NCI-H1105 (cell line): ENCODE data around the gene TRPM7.

Source experiments
- DNase-seq: peaks from one replicate; lab custom pipeline; 2025; lab: John Stamatoyannopoulos, UW

The TRPM7 gene

DNA sequence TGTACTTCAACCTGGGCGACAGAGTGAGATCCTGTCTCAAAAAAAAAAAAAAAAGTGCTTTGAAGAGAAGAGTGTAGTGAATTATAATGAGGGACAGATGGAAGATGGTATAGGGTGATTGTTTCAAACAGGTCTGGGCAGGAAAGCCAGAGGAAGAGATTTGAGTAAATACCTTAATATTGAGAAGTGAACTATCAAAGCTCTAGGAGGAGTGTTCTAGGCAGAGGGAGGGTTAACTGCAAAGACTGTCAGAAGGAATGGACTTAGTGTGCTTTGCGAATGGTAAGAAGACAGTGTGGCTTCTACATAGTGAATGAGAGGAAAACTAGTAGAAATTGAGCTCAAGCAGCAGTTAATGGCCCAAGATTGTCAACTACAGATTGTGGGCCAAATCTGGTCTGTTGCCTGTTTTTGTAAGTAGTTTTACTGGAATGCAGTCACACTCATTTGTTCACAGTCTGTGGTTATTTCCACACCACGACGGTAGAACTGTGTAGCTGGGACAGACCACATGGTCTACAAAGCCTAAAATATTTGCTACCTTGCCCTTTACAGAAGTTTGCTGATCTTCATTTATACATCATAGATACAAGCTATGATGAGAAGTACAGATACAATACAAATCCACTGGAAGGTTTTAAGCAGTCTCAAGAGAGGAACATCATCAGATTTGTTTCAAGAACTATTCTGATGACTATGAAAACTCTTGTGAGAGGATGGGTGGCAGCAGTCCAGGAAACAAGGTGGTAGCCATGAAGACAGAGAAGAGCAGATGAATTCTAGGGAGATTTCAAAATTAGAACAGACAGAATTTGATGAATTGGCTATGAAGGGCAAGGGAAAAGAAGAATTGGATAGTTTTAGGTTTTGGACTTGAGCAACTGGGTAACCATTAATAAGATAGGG, 123.6 kb downstream of the TRPM7 start:
- no peak for DNase-seq

DNA sequence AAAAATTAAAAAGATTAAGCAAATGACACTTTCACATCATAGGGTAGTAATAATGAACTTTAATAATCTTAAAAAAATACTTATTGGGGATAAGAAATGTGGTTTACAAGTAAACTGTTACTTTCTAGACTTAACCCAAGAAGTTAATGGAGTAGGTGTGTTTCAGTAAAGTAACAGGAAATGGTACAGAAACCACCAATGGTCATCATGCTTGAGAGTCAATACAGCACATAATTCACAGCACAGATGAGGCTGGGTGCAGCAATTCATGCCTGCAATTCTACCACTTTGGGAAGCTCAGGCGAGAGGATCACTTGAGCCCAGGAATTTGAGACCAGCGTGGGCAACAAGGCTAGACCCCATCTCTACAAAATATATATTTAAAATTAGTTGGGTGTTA, 128.6 kb downstream of the TRPM7 start:
- DNase-seq, result no peak

DNA sequence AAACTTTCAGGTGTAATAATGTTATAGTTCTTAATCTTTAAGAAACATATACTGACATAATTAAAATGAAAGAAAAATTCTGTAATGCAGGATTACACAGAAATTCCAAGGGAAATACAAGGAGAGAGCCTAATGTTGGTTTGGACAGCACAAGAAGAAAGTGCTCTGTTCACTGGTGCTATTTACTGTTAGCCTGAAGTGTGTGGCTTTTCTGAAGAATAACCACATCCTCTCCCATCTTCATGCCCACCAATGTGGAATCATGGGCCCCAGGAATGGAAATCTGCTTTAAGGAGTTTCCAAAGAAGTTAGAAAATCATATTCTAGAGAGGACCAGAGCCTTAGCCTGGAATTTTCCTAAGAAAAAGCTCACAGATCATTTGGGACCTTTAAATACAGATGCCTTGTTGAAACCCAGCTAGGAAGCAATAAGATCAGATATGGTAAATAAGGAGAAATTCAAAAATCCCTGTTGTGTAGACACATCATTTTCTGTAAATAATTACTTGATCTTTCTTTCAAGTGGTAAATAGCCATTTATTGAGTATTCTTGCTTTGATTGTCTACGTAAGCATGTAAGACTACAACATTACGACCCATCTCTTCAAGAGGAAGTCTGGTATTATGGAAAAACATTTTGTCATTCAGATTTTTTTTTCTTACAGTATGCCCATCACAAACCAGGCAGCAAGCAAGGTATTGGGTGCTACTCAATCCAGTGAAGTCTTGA, 129.8 kb downstream of the TRPM7 start:
- DNase-seq, result no peak

DNA sequence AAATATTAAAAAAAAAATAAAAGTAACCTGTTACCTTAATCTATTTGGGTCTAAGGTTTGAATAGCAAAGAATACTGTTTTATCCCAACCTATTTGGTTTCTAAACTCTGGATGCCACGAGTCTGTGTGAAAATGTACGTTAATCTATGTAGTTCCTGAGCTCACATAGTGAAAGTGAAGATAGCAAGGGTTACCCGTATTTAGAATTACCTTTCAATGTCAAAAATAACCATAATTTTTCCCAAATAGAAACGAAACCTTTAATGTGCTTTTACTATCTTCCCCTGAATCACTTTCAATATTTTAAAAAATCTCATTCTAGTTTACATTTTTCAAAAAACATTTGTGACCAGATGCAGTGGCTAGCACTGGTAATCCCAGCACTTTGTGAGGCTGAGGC, 134.4 kb downstream of the TRPM7 start:
- no peak for DNase-seq

DNA sequence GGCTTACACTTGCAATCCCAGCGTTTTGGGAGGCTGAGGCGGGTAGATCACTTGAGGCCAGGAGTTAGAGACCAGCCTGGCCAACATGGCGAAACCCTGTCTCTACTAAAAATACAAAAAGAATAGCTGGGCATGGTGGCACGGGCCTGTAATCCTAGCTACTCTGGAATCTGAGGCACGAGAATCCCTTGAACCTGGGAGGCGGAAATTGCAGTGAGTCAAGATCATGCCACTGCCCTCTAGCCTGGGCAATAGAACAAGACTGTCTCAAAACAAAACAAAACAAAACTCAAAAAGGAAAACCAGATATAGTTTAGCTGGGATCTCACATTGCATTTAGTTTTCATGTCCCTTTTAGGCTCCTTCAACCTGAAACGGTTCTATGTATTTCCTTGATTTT, 137.3 kb downstream of the TRPM7 start:
- DNase-seq, result no peak

DNA sequence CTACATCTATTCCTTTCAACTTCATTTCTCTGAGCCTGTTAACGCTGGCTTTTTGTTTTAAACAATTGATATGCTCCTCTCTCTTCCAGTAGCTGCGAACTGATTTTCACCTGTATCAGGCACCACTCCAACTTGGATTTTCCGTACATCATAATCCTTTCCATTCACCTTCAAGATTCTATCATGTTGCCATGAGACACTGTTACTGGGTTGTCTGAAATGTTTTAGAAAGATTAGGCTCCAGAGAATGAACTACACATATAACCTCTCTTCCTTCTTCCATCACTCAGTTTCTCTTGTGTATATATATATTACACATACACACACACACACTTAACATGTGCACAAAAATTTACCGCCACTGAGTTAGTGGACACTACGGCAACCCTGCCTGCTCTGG, 140.0 kb downstream of the TRPM7 start, which contains the start of gene USP50:
Gene USP50 (minus strand): TSS at position 101 of the 400 bp plus-strand sequence. CDS start 141 bp downstream, outside the sequence.
- no peak for DNase-seq

DNA sequence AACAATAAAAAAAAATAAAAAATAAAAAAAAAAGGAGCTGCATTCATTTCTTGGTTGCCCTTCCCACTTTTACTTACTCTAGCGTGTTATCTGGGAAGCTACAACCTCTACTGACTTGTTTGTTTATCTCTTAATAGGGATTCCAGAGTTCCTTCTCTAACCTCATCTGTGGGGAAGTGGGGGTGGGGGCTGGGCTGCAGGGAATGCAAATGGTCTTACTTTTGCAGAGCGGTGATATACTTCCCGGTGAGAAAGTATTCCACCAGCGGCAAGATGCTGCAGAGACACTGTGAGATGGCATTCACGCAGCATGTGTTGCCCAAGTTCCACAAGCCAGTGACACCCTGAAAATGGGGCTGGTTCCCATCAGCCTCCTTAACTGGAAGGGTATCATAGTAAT, 142.2 kb downstream of the TRPM7 start:
- DNase-seq, result no peak

DNA sequence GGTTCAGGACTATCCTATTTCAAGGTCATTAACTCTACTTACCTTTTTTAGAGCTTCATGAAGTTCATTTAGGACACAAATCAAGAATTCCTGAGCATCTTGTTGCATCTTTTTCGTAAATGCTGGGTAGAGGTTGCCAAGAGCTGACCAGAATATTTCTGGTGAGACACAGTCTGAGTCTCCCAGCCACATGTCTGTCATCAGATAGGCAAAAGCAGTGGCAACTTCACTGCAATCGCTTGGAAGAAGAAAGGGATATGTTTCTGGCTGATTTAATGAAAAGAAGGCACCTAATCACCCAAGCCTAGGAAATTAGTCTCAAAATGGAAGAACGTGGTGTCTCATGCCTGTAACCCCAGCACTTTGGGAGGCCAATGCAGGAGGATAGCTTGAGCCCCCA, 143.0 kb downstream of the TRPM7 start:
- DNase-seq, result no peak

DNA sequence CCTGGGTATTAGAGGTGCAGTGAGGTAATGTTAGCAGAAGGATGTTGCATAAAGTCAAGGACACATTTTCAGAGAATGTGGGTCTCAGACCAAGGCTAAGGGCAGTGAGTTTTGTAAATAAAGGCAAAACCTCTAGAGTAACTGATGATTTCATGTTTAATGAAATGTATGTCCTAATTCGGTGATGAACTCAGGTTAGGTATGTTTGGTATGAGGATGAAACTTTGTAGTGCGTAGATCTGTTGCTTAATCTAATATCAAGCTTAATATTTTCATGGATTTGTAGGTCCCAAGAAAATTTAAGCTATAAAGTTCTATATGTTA, 143.7 kb downstream of the TRPM7 start:
- no peak for DNase-seq

DNA sequence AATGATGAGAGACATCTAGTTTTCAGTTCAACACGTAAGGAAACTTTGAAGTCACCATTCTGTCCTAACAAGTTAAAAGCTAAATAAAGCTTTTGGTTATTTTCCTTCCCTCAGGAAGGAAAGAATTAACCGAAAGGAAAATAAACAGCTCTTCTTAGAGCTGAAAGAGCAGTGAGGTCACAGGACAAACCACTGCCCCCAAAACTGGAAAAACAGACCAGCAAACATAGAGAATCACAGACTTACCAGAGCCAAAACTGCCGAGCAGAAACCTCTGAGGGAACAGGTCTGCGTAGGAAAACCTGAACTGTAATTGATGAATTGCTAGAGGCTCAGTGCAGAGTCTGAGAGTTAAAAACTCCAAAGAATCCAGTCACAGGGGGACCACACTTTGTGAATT, 154.8 kb downstream of the TRPM7 start:
- DNase-seq, result no peak

DNA sequence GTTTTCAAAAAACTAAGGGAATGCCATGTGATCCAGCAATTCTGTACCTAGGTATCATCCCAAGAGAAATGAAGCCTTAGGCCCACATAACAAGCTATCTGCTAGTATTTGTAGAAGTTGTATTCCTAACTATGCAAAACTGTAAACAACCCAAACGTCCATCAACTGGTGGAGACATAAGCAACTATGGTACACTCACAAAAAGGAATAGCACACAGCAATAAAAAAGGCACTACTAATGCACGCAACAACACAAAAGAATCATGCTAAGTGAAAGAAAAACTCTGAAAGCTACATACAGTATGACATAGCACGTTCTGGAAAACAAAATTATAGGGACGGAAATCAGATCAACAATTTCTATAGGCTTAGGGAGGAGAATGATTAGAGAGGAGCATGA, 155.4 kb downstream of the TRPM7 start:
- DNase-seq, result no peak

DNA sequence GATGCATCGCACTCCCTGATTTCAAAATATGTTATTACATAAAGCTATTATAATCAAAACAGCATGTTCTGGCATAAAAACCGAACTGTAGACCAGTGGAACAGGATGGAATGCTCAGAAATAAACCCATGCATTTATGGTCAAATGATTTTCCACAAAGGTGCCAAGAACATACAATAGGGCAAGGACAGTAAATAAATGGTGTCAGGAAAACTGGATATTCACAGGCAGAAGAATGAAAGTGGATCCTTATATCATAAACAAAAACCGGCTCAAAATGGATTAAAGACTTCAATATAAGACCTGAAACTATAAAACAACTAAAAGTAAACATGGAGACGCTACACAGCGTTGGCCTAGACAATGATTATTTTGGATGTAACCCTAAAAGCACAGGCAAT, 162.7 kb downstream of the TRPM7 start:
- DNase-seq, result no peak

DNA sequence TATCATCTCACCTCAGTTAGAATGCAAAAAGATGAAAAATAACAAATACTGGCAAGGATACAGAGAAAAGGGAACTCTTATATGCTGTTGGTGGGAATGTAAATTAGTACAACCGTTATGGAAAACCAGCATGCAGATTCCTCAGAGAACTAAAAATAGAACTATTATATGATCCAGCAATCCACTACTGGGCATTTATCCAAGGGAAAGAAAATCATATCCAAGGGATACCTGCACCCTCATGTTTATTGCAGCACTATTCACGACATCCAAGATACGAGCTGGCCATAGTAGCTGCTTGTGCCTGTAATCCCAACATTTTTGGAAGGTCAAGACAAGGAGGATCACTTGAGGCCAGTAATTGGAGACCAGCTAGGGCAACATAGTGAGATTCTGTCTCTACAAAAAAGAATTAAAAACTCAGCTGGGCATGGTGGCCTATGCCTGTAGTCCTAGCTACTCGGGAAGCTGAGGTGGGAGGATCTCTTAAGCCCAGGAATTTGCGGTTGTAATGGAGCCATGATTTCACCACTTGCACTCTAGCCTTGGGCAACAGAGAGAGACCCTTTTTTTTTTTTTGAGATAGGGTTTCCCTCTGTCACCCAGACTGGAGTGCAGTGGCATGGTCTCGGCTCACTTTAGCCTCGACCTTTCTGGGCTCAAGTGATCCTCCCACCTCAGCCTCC, 166.7 kb downstream of the TRPM7 start:
- DNase-seq, result no peak

DNA sequence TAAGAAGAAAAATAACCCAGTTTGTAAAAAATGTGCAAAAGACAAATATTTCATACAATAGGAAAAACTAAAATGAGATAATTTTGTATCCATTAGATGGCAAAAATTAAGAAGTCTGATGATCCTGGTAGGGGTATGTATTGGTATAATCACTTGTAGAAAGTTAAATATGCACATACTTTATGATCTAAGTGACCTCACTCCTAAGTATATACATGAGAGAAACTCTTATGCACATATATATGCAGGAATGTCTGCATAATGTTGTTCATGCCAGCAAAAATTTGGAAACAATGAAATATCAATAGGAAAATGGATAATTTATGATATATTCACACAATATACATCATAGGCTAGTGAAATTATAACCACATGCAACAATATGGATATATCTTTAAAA, 173.6 kb downstream of the TRPM7 start:
- no peak for DNase-seq
